Inferior parietal cortex (tissue), 1 donor: ENCODE measurements around the gene FEV.
A peak's percentile ranks its signal among the peaks of the same experiment; 100 is the strongest.

Experiments
- DNase-seq: peaks from one replicate; pipeline ENCODE4 v3.0.0-alpha.2; 2016; ENCODE audit errors: extremely low spot score

FEV gene

DNA sequence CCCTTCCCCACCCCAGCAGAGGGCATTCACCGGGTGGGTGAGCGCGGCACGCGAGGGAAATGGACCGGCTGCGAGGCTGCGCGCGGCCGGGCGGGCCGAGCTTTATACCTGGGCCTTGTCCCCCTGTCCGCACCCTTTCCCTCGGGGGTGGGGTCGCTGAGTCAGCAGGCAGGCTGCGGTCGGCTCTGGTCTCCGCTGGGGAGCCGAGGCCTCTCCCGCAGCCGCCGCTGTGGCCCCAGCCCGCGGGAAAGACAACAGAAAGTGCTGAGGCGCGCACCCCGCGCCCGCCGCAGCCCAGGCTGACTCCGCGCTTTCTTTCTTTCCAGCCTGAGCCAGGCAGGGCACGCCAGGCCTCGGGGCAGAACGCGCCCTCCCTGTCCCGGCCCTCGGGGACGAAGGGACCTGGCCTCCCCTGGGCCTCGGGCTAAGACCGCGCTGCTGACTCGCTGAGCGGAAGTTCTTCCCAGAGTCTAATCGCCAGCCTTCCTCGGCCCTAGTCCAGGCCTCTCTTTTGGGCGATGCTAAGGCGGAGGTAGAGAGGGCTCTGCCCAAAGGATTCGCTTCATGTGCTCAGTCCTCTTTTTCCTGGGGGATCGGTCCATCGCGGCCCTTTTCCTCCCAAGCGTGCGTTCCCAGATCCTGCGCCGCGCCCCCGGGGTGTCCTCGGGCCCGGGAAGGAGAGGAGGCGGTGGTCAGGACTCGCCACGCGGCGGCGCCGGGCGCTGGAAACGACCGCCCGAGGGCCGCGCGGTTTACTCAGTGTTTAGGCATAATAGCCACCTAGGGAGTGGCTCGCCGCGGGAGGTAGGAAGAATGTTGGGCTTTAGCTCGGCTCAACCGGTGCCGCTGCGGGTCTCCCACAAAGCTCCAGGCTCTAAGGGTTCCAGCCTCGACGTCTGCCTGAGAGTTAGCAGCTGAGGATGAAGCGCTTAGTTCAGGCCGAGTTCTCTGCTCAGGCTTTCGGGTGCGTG lies 8.6 kb upstream of the FEV start, which contains the start of gene CRYBA2:
CRYBA2 (minus strand) TSS at position 78 of the 971 bp plus-strand sequence. CDS start 246 bp downstream, outside the sequence.
- no peak for DNase-seq

DNA sequence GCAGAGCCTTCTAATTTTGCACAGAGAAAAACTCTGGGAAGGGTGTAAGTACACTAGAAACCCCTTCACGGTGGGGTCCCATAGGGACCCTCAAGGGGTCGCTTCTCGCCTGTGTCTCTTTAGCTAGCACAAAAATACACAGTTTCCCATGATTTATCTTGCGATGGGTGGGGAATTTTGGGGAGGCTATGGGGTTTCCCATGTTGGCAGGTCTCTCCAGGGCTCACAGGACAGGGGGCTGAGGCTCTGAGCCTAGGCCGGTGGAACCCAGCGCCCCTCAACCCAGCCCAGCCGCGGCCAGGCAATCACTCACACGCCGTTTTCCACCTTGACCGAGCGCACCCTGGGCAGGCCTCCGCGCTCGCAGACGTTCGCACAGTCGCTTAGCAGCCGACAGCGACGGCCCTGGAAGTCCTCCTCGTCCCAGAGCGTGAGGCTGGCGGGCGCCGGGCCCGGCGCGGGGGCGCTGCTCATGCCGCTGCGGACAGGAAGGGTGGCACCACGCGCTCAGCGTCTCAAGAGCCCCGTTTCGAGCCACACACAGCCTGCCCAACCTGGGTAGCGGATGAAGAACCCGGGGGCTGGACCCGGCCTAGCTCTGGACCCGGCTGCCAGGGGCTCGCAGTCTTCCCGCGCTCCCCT lies 7.8 kb upstream of the FEV start:
- no peak for DNase-seq

DNA sequence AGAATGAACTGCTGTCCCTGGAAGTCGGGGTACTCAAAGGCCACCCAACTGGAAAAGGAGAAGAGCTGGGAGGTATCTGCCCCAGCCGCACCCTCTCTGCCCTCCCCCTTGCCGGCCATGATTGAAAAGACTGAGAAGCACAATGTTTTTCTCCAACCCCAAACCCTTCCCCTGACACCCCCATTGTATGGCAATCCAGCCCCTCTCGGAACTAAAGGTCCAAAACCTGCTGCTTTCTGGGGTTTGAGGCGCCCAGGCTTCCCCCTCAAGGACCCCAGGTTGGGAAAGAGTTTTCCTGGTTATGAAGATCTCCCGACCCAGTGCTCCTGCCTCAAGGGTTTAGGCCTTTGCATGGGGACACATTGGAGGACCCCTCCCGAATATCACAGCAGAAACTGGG lies 7.2 kb upstream of the FEV start:
- no peak for DNase-seq

DNA sequence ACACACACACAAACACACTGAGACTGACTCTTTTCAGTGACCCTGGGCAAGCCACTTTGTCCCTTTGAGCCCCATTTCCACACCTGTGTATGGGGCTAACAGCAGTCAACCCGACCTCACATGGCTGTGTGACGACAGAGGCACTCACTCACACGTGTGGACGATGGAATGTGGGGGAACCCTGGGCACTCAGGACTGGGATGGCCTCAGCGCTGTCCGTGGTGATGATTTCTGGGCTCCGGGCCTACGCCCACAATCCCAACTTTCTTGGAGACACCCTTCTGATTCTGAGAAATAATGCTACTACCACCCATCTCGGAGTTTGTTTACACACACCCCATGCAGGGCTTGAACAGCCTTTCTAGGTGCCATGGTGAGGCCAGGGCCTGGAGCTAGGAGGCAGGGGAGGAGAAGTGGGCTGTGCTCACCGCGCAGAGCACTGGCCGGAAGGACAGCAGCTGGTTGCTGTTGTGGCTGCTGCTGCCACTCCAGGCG lies 6.7 kb upstream of the FEV start:
- DNase-seq, result no peak

DNA sequence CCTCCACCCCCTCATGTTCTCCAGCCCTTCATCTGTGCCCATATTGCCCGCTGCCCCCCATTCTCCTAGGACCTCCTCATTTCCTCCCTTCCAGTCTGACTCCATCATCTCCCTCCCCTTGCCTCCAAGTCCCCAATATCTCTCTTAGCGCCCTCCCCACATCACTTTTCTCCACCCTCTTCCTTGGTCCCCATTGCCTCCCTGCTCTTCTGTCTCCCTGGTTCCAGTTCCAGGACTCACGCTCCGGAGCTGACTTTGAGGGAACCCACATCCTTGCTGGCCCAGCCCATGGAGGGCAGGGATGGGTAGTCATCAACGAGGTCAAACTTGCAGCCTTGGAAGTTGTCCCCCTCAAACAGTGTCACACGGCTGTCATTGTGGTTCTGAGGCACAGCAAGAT lies 5.6 kb upstream of the FEV start:
- no peak for DNase-seq

DNA sequence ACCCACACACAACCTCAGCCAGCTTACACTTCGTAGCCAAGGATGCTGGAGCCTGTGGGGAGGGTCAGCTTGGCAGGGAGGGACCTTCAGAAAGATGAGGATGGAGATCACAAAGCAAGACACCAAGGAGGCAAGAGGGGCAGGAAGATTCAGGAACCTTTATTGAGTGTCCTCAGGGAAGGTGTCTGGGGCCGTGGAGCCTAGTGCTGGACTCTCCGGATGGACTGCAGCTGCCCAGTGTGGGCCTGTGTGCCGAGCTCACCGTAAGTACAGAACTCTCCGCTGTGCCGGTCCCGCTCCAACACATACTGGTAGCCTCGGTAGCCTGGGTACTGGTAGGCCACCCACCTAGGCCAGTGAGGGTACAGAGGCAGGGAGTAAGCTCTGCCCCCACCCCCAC lies 5.1 kb upstream of the FEV start:
- DNase-seq, result no peak

DNA sequence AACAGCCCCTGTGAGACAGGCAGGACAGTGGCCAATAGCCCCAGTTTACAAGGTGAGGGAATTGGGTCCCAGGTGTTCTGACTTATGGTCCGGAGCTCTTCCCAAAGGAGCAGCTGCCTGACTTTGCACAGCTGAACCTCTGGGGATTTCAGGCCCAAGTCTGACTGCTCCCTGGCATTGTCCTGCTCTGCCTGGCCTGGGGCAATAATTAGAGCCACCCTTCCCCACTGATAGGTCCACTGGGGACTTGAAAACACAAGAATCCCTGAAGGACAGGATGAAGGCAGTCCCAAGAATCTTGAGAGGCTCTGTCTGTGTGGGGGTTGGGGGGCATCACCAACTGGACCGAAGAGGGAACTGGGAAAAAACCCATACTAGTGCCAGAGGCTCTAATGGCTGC lies 3.7 kb upstream of the FEV start:
- no peak for DNase-seq

DNA sequence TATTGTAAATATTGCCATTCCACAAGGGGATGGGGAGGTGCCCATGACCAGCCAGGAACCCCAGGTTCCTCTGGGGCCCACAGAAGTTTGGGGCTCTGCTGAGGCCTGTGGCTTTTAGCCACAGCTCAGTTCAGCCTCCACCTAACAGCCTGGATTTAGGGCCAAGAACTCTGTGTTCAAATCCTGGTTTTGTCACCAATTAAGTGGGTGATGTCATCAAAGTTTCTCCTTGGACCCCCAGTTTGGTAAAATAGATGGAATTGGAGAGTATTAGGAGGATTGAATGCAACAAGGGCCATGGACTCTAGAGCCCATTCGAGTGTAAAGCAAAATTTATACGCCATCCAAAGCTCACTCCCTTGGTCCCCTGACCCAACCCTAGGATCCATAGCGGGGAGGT lies 3.2 kb upstream of the FEV start:
- DNase-seq, result no peak

DNA sequence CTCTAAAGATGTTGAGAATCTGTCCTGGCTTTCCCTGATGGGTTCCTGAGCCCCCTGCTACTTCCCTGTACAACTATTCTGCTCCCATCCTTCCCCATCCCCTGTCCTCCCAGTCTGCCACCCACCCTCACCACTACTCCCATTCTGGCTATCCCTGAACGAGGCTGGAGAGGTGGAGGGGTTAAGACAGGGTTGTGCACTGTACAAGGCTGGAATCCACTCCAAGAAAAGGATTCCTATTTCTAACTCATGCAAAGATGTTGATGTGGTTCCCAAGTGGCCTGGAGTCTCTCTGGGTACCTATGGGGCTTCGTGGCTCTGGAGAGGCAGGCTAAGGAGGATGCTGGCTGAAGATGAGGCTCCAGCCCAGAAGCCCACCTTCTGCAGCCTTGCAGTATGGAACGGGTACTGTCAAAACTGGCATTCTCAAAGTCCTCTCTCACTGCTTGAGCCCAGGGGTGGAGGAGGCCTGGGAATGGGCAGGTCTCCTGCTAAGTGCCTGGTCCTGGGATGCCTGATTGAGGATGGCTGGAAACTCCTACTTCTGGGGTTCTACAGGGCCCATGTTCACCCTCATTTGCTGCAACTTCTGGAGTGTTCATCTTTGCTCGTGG lies 1.3 kb upstream of the FEV start:
- no peak for DNase-seq

DNA sequence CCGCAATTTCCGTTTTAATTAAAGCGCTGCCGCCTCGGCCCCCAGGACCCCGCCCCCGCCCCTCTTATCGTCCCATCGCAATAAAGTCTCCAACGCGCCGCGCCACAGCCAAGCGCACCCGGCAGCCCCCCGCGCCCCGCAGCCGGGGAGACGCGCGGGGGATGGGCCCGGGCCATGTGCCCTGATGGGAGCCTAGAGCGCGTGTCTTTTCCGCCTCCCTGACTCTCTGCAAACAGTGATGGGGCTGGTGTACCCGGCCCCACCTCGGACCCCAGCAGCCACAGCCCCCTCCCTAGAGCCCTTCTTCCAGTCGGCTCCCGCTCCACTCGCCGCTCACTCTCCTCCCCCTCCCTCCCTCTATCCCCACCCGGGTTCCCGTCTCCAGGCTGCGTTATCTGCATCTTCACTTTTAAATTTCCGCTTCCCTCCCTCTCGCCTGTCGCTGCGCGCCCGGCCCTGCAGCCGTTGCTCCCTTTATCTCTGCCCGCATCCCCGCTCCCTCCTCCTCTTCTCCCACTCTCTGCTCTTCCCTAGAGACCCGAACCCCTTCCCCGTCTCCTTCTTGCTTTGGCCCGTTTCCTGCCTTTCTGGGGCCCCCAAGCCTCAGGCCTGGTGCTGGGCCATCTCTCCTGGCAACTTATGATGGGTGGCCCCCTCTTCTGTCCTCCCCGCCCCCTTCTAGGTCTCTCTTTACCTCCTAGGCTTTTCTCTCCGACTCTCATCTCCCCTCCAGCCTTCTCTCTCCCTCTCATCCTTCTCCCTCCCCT lies 524 bp upstream of the FEV start:
- DNase-seq, result no peak

DNA sequence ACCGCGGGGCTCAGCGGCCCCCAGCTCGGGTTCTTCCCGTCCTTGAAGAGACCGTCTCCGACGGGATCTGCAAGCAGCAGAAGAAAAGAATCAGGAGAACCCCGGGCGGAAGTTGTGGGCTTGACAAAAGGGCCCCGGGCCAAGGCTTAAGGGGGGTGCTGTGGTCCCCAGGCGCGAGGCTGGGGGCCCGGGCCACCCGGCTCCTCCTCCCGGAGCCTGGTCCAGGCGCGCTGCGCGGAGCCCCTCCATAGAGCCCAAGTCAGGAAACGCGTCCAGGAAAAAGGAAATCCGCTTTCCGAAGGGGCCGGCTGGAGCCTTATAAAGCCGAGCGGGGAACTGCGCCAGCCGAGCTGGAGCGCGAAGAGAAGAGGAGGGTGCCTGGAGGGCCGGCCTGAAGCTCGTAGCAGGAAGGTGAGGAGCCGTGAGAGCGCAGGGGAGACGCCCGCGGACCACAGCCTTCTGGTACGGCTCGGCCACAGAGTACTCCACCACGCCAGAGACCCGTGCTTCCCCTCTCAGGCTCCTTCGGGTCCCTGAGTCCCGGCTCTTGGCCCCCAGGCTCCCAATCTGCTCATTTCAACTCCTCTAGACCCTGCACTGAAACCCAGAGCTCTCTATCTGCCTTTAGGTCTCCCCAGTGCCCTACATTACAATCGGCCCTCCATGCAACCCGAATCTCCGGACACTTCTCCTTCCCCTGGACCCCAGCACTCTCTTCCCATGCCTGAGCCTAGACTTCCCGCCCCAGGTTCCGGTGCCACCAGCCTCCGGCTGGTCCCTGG lies 554 bp downstream of the FEV start:
- DNase-seq, result no peak

DNA sequence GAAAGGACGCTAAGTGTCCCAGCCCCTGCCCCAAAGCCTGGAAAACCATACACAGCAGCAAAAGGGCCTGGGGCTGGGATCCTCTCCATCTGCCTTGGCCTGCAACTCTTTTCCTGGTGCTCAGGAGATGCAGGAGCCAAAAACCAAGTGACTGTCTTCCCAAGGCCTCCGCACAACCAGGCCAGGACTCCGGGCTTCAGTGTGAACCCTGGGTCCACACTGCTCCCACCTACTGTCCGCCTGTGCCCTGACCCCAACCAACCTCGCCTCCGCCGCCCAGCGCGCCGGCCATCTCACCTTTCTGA lies 1.1 kb downstream of the FEV start:
- DNase-seq, result no peak

DNA sequence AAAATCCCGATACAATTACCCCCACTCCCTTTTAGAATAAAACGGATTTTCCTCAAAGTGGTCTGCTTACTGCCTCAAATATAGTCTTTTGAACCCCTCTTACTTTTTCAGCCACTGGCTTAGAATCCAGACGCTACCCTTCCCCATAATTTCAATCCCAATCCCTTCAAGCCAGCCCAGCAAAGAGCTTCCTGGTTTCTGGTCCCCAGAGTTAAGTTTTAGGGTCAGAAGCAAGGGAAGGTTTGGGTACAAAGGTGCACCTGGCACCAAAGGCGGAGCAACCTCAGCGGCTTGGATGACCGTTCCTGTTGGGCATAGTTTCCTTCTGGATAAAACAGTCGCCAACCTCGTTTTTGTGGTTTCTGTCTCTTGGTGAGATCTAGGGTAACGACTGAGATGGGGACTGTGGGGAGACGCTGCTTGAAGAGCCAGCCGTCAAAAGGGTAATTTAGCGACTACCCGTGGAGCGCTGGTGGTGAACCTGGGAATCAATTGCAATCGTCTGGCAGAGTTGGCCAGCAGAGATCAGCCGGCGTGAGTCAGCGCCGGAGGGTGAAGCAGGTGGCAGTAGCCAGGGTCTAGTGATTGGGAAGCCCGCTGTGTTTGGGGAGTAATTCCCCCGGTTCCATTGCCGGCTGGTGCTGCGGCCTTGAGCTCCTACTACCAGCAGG lies 1.6 kb downstream of the FEV start:
- DNase-seq, result no peak

DNA sequence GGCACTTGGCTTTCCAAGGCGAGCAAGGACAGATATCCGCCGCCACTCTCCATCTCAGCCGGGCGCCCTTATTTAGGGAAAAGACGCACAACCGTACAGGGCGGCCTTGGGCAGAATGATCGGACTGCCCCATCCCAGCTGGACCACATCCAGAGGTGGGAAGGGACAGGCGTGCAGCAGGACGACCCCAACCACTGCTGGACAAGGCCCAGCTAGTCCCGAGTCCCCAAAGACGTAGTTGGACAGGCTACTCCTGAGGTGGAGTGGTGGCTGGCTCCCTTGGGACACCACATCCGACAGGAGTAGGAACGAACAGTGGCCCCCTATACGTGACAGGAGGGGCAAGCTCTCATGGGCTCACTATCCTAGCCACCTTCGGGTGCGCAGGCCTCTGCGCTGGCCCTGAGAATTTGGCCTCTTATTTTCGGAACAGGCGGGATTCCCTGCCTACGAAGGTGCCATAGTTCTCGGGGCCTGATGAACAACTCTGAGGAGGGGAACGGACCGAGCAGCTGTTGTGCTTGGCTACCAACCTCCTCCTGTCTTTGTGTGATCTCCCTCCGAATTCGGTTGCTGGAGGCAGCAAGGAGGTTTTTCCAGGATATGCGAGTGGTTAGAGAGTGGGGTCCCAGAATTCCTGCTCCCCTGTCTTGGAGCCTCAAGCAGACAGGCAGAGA lies 2.3 kb downstream of the FEV start:
- DNase-seq, result no peak

DNA sequence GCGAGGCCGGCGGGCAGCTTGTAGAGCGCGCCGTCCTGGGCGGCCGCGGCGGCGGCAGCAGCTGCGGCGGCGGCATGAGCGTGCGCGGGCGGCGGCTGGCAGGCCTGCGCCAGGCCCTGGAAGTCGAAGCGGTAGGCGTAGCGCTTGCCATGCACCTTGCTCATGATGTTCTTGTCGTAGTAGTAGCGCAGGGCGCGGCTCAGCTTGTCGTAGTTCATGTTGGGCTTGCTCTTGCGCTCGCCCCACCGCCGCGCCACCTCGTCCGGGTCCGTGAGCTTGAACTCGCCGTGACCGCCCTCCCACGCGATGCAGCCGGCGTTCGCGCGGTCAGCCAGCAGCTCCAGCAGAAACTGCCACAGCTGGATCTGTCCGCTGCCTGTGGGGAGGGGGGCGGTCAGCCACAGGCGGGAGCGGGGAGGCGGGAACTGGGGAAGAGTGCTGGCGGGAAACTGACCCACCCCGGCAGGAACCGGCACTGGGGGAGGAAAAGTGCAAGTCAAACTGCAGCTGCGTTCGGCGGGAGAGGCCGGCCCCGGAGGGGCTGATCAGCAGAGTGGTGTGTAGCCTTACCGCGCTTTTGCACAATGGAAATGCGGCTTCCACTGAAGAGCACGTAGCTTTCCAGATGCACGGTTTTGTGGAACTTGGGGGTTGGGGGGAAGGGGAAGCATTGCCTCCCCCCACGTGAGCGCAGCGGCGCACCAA lies 3.0 kb downstream of the FEV start:
- no peak for DNase-seq

DNA sequence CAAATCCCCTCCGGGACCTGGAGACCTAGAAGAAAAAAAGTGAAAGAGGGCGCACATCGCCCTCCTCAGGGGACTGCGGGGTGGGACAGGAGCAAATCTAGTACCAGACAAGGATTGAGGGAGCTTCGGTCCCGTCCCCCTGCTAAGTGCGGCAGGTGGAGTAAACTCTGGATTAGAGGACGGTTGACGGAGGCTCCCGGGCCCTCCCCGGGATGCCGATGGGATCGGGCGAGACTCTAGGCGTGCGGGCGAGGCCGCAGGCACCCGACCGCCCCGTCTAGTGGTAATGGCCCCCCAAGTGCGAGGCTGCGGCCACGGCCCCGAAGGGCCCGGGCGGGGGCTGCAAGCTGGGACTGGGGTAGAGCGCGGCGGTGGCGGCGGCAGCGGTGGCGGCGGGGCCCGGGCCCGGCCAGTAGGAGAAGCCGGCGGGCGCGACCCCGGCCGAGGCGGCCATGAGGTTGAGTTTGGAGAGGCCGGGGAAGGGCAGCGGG lies 3.5 kb downstream of the FEV start:
- DNase-seq, result no peak

DNA sequence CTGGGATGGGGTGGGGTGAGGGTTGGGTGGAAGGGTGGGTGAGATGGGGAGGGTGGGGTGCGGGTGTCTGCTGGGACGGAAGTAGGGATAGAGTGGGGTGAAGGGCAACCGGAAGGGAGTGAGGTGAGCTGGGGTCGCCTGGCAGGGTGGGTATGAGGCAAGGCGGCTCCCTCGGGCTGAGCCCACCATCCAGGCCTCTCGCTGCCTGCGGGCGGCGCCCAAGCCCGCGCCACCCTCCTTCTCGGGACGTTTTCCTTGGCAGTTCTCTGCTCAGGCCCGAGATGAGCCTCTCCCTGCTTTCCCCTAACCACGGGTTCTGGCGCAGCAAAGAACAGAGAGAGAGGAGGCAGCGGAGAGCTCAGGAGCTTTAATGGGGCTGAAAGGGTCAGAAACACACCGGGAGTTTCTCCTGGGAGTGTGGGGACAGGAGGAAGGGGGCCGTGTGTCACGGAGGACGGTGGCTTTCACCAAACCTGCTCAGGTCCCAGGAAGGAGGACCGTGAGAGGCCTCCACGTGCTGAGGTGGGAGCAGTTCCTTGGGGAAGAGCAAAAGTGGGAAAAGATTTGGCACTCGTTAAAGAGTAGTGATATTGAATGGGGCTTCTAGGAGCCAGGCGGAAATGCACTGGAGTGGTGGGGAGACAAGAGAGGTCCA lies 4.1 kb downstream of the FEV start:
- no peak for DNase-seq

DNA sequence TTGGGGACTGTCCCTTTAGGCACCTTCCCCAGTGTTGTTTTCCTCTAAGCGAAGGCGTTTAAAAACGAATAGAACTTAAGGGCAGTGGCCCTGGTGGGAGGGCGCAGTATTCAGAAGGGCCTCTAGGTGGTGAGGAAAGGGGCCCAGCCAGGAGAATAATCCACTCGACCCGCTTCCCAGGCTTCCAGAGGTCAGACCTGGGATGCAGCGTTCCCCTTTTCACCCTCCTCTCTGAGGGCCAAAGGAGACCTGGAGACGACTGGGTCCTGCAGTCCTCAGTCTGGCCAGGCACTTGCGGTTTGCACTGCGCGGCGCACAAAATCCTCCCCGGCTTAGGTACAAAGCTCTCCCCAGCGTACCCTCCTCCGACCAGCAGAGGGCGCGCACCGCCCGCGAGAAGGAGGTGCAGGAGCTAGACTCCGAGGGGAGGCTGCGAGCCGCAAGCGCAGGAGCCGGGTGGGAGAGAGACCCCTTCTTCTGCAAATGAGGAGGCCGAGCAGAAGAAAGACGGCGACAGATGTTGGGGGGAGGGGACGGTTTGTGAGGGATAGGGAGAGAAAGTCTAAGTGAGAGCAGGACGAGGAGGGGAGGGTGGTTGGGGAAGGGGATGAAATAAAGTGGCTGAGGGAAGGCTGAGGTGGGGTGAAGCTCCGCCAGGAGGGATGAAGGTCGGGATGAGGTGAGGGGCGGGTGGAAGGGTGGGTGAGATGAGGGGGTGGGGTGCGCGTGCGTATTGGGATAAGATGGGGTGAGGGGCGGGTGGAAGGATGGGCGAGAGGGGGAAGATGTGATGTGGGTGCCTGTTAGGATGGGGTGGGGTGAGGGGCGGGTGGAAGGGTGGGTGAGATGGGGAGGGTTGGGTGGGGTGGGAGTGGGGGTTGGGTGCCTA lies 4.9 kb downstream of the FEV start:
- DNase-seq, result peak; percentile 83
